Colonic mucosa (tissue), 4 donors: ENCODE measurements around the gene ARMC3. TPM values are rescaled to one million over a fixed set of nuclear protein-coding genes. Genes with fewer than 3 reads are reported as not detected.

Experiments
- DNase-seq: peaks from one replicate; pipeline ENCODE4 v3.0.0-alpha.2; 2020
- H3K27ac ChIP-seq: fragments of 200-600 bp; one replicate; pipeline ENCODE4 v1.8.0; 2021
- H3K27me3 ChIP-seq: fragments of 200-600 bp; one replicate; pipeline ENCODE4 v1.8.0; 2021
- H3K36me3 ChIP-seq: fragments of 200-600 bp; one replicate; pipeline ENCODE4 v1.8.0; 2021
- H3K4me1 ChIP-seq: fragments of 200-600 bp; one replicate; pipeline ENCODE4 v1.8.0; 2021; ENCODE audit warnings: mild to moderate bottlenecking
- H3K4me3 ChIP-seq: fragments of 200-600 bp; one replicate; pipeline ENCODE4 v1.8.0; 2021
- H3K9ac ChIP-seq, 2 donors: one replicate each; pipeline ENCODE4 v1.7.0; 2013; ENCODE audit warnings: control low read depth in 2 of 2, low read depth in 2 of 2, low read length in 2 of 2
- H3K9me3 ChIP-seq: fragments of 200-600 bp; one replicate; pipeline ENCODE4 v1.8.0; 2021
- intact Hi-C: fragments of 100-400 bp; cut with DNase I; formaldehyde crosslinking; loops from one replicate; pipeline ENCODE4 v1.14.1; 2022
- total RNA-seq, 2 donors: library from RNA; stranded (reverse); fragmentation: NEBNext Ultra II Directional in 1 of 2; extraction: Animal tissue kit (Norgen Biotek cat#: 25700) in 1 of 2; gene quantifications; one replicate each; pipeline ENCODE4 v1.2.1, GENCODE V29; 2021
- TF ChIP-seq, protein P1 (sequence below): fragments of 200-600 bp; IDR thresholded peaks from one replicate; pipeline ENCODE4 v1.8.0; 2022; ENCODE audit warnings: antibody characterized with exemption, mild to moderate bottlenecking
- donor health status: healthy.
- donor health status: DM: no; HTN: no; CAD: no.
- donor health status: DM: no; HTN: no; CAD: no.

ARMC3 gene
- total RNA-seq, 2 donors from 2014 or later = not detected

DNA sequence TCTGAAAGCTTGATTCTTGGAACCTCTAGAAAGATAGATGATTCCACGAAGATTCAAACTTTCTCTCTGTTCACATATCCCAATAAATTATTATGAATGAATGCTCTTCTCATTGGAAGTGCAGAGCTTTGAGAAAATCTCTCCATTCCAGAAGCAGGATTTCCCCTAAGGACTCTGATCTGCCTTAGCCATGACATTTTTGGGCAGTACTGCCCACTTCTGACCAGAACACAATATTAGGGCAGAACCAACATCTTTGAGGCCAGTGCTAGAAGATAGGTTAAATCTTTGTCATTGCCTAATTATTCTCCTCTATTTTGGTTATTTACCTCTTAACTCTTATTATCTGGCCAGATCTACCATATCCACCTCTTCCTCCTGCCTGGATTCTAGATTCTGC, 49.9 kb downstream of the ARMC3 start:
- H3K4me3 ChIP-seq = no peak overlapping the region
- intact Hi-C loops = no loop called here
- H3K9ac ChIP-seq = no peak overlapping the region
- no peaks in the 10 kb centered on the region for H3K36me3 ChIP-seq
- no peaks in the 10 kb centered on the region for H3K4me1 ChIP-seq
- TF ChIP-seq, protein P1, sequence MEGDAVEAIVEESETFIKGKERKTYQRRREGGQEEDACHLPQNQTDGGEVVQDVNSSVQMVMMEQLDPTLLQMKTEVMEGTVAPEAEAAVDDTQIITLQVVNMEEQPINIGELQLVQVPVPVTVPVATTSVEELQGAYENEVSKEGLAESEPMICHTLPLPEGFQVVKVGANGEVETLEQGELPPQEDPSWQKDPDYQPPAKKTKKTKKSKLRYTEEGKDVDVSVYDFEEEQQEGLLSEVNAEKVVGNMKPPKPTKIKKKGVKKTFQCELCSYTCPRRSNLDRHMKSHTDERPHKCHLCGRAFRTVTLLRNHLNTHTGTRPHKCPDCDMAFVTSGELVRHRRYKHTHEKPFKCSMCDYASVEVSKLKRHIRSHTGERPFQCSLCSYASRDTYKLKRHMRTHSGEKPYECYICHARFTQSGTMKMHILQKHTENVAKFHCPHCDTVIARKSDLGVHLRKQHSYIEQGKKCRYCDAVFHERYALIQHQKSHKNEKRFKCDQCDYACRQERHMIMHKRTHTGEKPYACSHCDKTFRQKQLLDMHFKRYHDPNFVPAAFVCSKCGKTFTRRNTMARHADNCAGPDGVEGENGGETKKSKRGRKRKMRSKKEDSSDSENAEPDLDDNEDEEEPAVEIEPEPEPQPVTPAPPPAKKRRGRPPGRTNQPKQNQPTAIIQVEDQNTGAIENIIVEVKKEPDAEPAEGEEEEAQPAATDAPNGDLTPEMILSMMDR = no peak
- H3K27me3 ChIP-seq = no peaks in the 10 kb centered on the region
- no peak for DNase-seq
- no peaks in the 10 kb centered on the region for H3K9me3 ChIP-seq
- no peak overlapping the region for H3K27ac ChIP-seq

DNA sequence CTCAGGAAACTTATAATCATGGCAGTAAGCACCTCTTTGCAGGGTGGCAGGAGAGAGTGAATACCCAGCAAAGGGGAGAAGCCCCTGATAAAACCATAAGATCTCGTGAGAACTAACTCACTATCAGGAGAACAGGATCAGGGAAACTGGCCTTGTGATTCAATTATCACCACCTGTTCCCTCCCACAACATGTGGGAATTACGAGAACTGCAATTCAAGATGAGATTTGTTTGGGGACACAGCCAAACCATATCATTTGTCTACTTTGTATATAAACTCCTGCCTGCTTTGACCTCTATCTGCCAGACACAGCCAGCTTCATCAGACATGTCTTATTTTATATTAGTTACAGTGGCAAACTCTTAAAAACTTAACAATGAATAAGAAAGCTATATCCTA, 50.4 kb downstream of the ARMC3 start:
- Histone ChIP-seq H3K36me3 (no peaks in the 10 kb centered on the region), H3K4me1 (no peaks in the 10 kb centered on the region), H3K9me3 (no peaks in the 10 kb centered on the region), H3K27ac (no peak overlapping the region), H3K27me3 (no peaks in the 10 kb centered on the region), H3K4me3 (no peak overlapping the region), H3K9ac (no peak overlapping the region)
- TF ChIP-seq, protein P1 = no peak
- DNase-seq = no peak
- intact Hi-C loops = no loop called here

DNA sequence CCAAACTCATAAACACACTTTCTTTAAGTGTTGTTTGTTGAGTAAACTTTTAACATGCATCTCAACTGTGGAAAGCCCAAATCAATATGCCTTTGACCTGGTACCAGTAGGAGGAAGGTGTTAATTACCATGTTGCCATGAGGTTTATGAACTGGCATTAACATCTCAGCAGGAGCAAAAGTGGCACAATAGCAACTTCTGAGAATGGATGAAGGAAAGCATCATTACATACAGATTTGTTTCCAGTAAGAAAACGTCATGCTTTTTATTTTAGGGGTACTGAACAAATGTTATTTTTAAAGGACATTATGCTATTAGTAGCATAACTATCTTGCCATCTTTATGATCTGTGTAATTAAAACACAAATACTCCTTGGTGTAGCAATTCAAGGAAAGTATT, 51.1 kb downstream of the ARMC3 start:
- H3K36me3 ChIP-seq = no peaks in the 10 kb centered on the region
- intact Hi-C loops = no loop called here
- no peak for DNase-seq
- H3K9ac ChIP-seq = no peak overlapping the region
- no peaks in the 10 kb centered on the region for H3K9me3 ChIP-seq
- H3K27me3 ChIP-seq = no peaks in the 10 kb centered on the region
- H3K4me1 ChIP-seq = no peaks in the 10 kb centered on the region
- TF ChIP-seq, protein P1 = no peak
- no peak overlapping the region for H3K4me3 ChIP-seq
- H3K27ac ChIP-seq = no peak overlapping the region

DNA sequence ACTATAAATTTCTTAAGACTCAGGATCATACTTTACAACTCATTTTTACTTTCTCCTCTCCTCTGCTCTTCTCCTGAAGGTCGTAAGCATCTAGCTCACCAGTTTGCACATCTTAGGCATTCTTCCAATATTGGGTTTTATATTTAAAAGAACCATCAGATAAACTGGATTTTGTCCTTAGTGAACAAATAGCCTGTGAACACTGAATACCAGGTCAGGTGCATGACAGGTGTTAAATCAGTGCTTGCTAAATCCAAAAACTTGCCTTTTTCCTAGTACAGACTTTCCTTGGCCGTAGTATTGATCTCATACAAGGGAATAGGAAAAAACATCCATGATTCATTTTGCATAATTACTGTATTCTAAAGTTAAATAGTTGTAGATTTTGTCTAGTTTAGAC, 53.0 kb downstream of the ARMC3 start:
- H3K9me3 ChIP-seq = no peaks in the 10 kb centered on the region
- TF ChIP-seq, protein P1 = no peak
- no peaks in the 10 kb centered on the region for H3K36me3 ChIP-seq
- no peaks in the 10 kb centered on the region for H3K4me1 ChIP-seq
- intact Hi-C loops = loop anchor here (10.0 kb wide), 1 partner anchor 406 kb away; no protein-coding TSS in a partner anchor
- no peak overlapping the region for H3K4me3 ChIP-seq
- H3K27me3 ChIP-seq = no peaks in the 10 kb centered on the region
- H3K9ac ChIP-seq = no peak overlapping the region
- DNase-seq = no peak
- no peak overlapping the region for H3K27ac ChIP-seq

DNA sequence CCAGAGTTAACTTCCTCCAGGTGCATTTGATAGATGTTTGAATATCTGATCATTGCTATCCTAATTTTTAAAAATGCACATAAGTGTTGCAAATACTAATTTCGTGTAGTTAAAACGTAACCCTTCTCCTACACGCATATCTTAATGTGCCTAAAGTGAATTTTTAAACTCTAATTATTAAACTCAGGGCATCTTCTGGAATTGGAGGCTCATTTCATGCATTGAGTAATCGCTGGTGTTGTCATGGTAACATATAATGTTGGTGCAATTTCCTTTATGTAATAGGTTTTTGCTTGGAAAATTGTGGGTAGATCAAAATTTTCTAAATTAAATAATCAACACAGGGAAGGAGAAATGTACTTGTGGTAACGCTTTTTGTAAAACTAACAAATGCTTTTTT, 56.2 kb downstream of the ARMC3 start:
- H3K36me3 ChIP-seq = no peaks in the 10 kb centered on the region
- no peak overlapping the region for H3K27ac ChIP-seq
- no peak for DNase-seq
- H3K4me1 ChIP-seq = no peaks in the 10 kb centered on the region
- TF ChIP-seq, protein P1 = no peak
- no peak overlapping the region for H3K9ac ChIP-seq
- H3K27me3 ChIP-seq = no peaks in the 10 kb centered on the region
- H3K4me3 ChIP-seq = no peak overlapping the region
- no peaks in the 10 kb centered on the region for H3K9me3 ChIP-seq
- intact Hi-C loops = loop anchor here (10.0 kb wide), 1 partner anchor 409 kb away; no protein-coding TSS in a partner anchor
